Measurements from ENCODE around the gene PITPNM2.

- TF ChIP-seq CTCF (IDR thresholded peaks at IDR 0.05) (no peak), EZH2phosphoT487 (IDR thresholded peaks at IDR 0.05) (no peak)
Observed at GRCh38 chr12:123134826-123135225, 16.1 kb downstream of the PITPNM2 start.

Data from neural progenitor cell (in vitro differentiated cells).